HL-60 (cell line): ENCODE data around the gene DCLK2.

Experiments used
- DNase-seq, 2 experiments: peaks; one replicate each; pipeline ENCODE4 v3.0.0-alpha.2; 2010 to 2020; ENCODE audit warnings: low read depth in 1 of 2, low spot score in 1 of 2
- H3K27ac ChIP-seq: fragments of 250-450 bp; sonication (Bioruptor Pico); replicated peaks from 2 replicates; pipeline ENCODE4 v1.5.1; 2020; ENCODE audit warnings: mild to moderate bottlenecking, moderate library complexity
- H3K27me3 ChIP-seq: fragments of 250-450 bp; sonication (Bioruptor Pico); 2 replicates; pipeline ENCODE4 v1.5.1; 2021; ENCODE audit warnings: mild to moderate bottlenecking, moderate library complexity; ENCODE audit not compliant: insufficient read depth, poor library complexity, severe bottlenecking
- H3K4me3 ChIP-seq: replicated peaks from 2 replicates; pipeline ENCODE4 v1.5.1; 2011; ENCODE audit warnings: mild to moderate bottlenecking, control low read depth, low read length; ENCODE audit not compliant: insufficient read depth
- GABPA ChIP-seq: IDR thresholded peaks from 2 replicates; pipeline ENCODE4 v1.6.1; 2012; ENCODE audit warnings: low read depth
- POLR2AphosphoS5 ChIP-seq: IDR thresholded peaks from 2 replicates; pipeline ENCODE4 v1.6.1; 2012; ENCODE audit warnings: low read depth
- SPI1 ChIP-seq: IDR thresholded peaks from 2 replicates; pipeline ENCODE4 v1.6.1; 2012; ENCODE audit warnings: low read depth, mild to moderate bottlenecking, borderline replicate concordance
- TF ChIP-seq, protein P1 (sequence below): IDR thresholded peaks from 2 replicates; pipeline ENCODE4 v1.6.1; 2012; ENCODE audit warnings: low read depth; ENCODE audit not compliant: insufficient replicate concordance
- TF ChIP-seq, protein P2 (sequence below): IDR thresholded peaks from one replicate; pipeline ENCODE4 v1.5.1; 2011; ENCODE audit warnings: low read length, control low read depth, inconsistent platforms; ENCODE audit not compliant: insufficient read depth

The DCLK2 gene

DNA sequence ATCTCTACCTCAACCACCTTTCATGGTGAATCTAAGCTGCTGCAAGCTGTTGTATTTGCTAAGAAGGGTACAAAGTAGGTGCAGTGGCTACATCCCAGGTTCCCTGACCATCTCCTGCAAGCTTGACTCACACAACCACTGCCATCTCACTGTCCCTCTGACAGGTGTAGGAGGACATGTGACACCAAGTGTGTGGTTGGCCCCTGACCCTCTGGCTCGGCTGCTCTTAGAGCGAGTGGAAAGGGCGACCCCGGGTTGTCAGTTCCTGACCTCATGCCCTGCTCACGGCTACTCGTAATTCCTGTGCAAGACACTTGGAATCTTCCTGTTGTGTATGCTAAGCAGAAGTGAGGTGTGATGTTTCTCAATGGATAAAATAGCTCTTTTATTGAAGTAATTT is 184.4 kb downstream of the DCLK2 start:
- TF ChIP-seq GABPA (no peak), POLR2AphosphoS5 (no peak), SPI1 (no peak)
- TF ChIP-seq, protein P1, sequence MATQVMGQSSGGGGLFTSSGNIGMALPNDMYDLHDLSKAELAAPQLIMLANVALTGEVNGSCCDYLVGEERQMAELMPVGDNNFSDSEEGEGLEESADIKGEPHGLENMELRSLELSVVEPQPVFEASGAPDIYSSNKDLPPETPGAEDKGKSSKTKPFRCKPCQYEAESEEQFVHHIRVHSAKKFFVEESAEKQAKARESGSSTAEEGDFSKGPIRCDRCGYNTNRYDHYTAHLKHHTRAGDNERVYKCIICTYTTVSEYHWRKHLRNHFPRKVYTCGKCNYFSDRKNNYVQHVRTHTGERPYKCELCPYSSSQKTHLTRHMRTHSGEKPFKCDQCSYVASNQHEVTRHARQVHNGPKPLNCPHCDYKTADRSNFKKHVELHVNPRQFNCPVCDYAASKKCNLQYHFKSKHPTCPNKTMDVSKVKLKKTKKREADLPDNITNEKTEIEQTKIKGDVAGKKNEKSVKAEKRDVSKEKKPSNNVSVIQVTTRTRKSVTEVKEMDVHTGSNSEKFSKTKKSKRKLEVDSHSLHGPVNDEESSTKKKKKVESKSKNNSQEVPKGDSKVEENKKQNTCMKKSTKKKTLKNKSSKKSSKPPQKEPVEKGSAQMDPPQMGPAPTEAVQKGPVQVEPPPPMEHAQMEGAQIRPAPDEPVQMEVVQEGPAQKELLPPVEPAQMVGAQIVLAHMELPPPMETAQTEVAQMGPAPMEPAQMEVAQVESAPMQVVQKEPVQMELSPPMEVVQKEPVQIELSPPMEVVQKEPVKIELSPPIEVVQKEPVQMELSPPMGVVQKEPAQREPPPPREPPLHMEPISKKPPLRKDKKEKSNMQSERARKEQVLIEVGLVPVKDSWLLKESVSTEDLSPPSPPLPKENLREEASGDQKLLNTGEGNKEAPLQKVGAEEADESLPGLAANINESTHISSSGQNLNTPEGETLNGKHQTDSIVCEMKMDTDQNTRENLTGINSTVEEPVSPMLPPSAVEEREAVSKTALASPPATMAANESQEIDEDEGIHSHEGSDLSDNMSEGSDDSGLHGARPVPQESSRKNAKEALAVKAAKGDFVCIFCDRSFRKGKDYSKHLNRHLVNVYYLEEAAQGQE, result no peak
- TF ChIP-seq, protein P2, sequence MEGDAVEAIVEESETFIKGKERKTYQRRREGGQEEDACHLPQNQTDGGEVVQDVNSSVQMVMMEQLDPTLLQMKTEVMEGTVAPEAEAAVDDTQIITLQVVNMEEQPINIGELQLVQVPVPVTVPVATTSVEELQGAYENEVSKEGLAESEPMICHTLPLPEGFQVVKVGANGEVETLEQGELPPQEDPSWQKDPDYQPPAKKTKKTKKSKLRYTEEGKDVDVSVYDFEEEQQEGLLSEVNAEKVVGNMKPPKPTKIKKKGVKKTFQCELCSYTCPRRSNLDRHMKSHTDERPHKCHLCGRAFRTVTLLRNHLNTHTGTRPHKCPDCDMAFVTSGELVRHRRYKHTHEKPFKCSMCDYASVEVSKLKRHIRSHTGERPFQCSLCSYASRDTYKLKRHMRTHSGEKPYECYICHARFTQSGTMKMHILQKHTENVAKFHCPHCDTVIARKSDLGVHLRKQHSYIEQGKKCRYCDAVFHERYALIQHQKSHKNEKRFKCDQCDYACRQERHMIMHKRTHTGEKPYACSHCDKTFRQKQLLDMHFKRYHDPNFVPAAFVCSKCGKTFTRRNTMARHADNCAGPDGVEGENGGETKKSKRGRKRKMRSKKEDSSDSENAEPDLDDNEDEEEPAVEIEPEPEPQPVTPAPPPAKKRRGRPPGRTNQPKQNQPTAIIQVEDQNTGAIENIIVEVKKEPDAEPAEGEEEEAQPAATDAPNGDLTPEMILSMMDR, result no peak
- no peak for DNase-seq
- Histone ChIP-seq H3K27me3 (no peaks in the 10 kb centered on the region), H3K27ac (no peak overlapping the region), H3K4me3 (no peak overlapping the region)

DNA sequence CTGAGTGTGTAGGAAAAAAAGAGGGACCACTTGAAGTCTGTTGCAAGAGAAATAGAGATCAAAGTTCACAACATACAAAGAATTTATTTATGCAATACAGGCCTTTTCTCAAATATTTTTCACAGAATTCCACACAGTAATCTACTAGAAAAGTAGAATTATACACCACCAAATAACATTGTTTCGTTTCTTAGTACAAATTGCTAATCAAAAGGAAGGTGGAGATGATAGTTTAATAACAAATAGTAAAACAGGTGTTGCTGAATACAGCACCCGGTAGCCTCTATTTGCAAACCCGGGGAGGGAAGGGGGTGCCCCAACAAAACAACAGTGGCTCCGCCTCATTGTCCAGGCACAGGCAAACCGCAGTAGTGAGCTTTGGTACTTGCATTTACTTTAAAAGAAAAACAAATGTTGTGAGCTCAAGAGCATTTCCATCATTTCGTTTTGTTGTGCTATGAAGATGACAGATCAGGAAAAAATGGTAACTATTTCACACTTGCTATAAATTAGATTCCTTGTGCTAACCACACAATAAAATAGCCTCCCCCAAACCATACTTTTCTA is 186.4 kb downstream of the DCLK2 start:
- no peak for DNase-seq
- H3K4me3 ChIP-seq, result no peak overlapping the region
- H3K27ac ChIP-seq, result no peak overlapping the region
- TF ChIP-seq GABPA, result no peak
- no peak for TF ChIP-seq POLR2AphosphoS5
- TF ChIP-seq, protein P2, result no peak
- TF ChIP-seq SPI1, result no peak
- TF ChIP-seq, protein P1, result no peak
- no peaks in the 10 kb centered on the region for H3K27me3 ChIP-seq

- TF ChIP-seq, protein P1, result no peak
- no peaks in the 10 kb centered on the region for H3K27me3 ChIP-seq
- no peak for DNase-seq
- no peak overlapping the region for H3K27ac ChIP-seq
- no peak overlapping the region for H3K4me3 ChIP-seq
Measured at GRCh38 chr4:150265806-150266205, 187.6 kb downstream of the DCLK2 start.

DNA sequence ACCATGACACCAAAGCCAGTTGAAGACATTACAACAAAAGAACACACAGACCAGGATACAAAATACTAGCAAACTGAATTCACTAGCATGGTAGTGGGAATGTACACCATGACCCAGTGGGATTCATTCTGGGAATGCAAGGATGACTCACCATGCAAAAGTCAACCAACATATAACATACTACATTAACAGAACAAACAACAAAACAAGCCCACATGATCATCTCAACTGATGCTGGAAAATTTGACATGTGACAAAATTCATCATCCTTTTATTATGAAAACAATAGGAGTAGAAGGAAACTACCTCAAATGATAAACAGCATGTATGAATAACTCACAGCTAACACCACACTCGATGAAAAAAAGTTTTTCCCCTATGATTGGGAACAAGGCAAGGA is 190.2 kb downstream of the DCLK2 start:
- no peak for DNase-seq
- TF ChIP-seq, protein P1, result no peak
- TF ChIP-seq GABPA, result no peak
- TF ChIP-seq, protein P2, result no peak
- Histone ChIP-seq H3K4me3 (no peak overlapping the region), H3K27me3 (no peaks in the 10 kb centered on the region), H3K27ac (no peak overlapping the region)
